DOHH2 (cell line): Measurements from ENCODE around the gene RASA2.

Experiments
- EZH2phosphoT487 ChIP-seq: fragments of 200-600 bp; sonication (generic); IDR thresholded peaks from 2 replicates; pipeline ENCODE4 v1.6.1; 2017; ENCODE audit warnings: borderline replicate concordance, mild to moderate bottlenecking, antibody characterized with exemption, low read length, moderate library complexity, mixed read lengths
- TF ChIP-seq, protein P1 (sequence below): fragments of 200-600 bp; sonication (generic); IDR thresholded peaks from one replicate; pipeline ENCODE4 v1.5.1; 2014; ENCODE audit warnings: antibody characterized with exemption, mild to moderate bottlenecking, low read depth, low read length; ENCODE audit not compliant: poor library complexity, severe bottlenecking

DNA sequence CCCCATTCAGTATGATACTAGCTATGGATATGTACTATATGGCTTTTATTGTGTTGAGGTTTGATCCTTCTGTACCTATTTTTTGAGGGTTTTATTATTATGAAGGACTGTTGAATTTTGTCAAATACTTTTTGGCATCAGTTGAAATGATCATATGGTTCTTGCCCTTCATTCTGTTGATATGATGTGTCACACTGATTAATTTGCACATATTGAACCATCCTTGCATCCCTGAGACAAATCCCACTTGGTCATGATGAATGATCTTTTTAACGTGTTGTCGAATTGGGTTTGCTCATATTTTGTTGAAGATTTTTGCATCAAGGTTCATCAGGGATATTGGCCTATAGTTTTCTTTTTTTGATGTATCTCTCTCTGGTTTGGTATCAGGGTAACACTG is 61.0 kb downstream of the RASA2 start:
- TF ChIP-seq, protein P1, sequence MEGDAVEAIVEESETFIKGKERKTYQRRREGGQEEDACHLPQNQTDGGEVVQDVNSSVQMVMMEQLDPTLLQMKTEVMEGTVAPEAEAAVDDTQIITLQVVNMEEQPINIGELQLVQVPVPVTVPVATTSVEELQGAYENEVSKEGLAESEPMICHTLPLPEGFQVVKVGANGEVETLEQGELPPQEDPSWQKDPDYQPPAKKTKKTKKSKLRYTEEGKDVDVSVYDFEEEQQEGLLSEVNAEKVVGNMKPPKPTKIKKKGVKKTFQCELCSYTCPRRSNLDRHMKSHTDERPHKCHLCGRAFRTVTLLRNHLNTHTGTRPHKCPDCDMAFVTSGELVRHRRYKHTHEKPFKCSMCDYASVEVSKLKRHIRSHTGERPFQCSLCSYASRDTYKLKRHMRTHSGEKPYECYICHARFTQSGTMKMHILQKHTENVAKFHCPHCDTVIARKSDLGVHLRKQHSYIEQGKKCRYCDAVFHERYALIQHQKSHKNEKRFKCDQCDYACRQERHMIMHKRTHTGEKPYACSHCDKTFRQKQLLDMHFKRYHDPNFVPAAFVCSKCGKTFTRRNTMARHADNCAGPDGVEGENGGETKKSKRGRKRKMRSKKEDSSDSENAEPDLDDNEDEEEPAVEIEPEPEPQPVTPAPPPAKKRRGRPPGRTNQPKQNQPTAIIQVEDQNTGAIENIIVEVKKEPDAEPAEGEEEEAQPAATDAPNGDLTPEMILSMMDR = no peak
- TF ChIP-seq EZH2phosphoT487 = no peak
